HPDE6-E6E7 (cell line): ENCODE measurements around the gene HS6ST2.
"Not testable (repeated sequence)": the region's sequence is repeated elsewhere in the genome, so short reads cannot be mapped to it uniquely, and the experiment has no call there.

Experiments
- DNase-seq: peaks from one replicate; pipeline ENCODE4 v3.0.0; 2011; ENCODE audit warnings: missing footprints; ENCODE audit errors: extremely low spot score

HS6ST2 gene

DNA sequence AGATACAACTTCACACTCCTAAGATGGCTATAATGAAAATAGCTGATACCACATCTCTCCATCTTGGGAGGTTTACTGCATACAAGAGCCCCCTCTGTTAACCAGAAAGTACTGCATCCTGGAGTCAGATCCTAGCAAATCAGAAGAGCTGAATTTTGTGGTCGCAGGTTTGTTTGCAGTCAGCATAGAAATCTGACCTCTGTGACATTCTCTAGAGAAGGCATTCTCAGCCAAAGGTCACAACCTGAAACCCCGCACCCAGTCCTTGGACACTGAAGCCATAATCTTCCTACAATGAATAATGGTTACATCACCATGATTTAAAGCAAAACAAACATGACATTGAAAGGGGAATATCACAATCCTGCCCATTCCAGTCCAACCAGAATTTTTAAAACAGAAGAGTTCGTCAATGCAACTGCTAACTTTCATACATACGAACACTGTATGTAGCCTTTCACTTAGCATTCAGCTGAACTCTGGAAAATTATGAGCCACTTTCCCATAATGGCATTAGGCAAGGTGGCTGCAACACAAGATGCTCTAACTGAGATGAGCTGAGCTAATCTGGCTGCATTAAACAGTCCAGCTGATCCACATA, 17.6 kb downstream of the HS6ST2 start:
- DNase-seq: no peak

DNA sequence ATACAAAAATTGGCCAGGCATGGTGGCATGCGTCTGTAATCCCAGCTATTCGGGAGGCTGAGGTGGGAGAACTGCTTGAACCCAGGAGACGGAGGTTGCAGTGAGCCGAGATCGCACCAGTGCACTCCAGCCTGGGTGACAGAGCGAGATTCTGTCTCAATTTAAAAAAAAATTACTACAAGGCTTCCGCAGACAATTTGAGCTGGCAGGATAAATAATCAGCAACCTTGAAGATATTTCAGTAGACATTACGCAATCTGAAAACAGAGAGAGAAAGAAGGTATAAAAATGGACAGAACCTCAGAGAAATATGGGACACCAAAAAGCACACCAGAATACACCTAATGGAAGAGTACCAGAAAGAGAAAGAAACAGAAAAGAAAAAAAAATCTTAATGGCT, 25.3 kb downstream of the HS6ST2 start:
- no peak for DNase-seq

DNA sequence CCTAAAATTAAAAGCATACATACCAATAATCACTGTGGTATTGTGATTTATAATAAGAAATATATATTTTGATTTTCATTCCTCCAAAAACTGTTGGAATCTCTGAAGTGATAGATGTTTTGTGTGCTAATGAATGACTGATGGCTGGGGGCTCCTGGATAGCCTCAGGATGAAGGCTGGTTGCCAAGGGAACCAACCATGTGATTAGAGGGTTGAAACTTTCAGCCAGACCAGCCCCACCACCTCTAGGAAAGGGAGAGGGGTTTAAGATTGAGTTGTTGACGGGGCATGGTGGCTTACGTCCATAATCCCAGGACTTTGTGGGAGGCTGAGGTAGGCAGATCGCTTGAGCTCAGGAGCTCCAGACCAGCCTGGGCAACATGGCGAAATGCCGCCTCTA, 34.0 kb downstream of the HS6ST2 start:
- no peak for DNase-seq

DNA sequence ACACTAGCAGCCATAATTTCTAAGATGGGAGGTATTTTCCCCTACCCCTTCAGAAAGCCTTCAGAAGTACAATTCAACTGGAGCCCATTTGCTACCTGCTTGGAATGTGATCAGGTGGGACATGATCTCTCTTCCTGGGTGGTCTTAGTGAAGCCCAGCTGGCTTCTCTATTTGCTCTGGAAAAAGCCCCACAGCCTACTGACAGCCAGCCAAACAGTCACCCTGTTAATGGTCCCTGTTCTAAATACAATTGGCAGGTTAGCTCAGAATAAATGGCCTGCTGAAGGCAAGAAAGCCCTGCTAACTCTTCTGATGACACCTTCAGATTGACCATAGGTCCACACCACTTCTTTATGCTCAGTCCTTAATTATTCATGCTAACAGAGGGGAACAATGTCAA, 39.9 kb downstream of the HS6ST2 start:
- no peak for DNase-seq

DNA sequence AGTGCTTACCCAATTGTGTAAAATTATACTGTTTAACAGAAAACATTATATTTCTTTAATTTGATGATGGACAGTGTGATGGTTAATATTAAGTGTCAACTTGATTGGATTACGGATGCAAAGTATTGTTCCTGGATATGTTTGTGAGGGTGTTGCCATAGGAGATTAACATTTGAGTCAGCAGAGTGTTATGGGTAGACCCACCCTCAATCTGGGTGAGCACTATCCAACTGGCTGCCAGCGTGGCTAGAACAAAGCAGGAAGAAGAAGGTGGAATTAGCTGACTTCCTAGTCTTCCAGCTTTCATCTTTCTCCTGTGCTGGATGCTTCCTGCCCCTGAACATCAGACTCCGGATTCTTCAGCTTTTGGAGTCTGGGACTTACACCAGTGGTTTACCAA, 42.1 kb downstream of the HS6ST2 start:
- no peak for DNase-seq

DNA sequence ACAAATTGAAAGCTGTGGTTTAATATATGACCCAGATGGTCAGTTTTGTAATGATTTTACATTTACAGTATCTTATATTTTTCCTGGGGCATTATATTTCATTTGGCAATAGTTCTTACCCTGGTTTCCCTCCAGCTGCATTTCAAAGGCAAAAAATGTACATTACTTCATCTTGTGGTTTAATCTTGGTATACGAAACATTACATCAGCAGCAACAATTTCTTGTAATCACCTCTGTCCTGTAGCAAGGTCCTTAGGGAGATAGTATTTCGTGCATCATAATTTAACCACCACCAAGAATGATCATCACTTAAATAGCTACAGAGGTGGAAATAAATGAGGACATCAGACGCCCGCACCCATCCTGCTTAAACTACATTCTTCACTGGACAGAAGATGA, 48.8 kb downstream of the HS6ST2 start:
- DNase-seq: no peak

DNA sequence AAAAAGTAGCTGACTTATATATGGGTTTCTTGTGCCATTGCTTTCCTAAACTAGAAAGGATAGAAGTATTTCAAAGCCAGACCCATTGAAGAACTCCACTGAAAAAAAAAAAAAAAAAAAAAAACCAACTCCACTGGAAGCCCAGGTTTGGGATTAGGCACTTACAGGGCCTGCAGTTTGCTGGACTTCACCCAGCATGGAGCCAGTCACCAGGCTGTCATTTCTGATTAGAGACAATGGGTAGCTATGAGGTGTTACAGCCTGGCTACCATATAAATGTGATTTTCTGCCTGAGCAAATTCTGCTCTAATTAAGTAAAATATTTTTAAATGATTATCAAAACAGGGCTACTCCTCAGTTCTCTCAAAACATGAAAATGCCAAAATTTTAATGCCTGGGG, 49.5 kb downstream of the HS6ST2 start:
- DNase-seq: no peak

DNA sequence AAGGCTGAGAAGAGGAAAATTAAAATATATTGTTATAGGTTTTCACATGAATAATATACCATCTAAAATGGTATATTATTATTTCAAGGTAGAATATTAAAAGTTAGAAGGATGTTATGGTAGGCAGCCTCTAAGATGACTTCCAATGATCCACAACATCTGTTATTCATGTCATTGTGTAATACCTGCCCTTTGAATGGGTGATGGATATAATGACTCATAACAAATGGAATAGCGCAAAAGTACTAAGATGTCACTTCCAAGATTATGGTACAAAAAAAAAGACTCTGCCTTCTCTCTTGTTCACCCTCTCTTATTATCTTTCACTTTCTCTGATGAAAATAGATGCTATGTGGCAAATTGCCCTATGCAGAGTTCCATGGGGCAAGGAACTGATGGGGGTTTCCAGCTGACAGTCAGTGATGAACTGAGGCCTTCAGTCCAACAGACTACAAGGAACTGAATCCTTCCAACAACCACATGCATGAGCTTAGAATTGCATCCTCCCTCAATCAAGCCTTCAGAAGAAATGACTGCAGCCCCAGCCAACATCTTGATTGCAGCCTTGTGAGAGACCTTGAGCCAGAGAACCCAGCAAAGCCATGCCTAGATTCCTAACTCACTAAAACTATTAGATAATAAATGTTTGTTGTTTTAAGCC, 57.7 kb downstream of the HS6ST2 start:
- DNase-seq: no peak

DNA sequence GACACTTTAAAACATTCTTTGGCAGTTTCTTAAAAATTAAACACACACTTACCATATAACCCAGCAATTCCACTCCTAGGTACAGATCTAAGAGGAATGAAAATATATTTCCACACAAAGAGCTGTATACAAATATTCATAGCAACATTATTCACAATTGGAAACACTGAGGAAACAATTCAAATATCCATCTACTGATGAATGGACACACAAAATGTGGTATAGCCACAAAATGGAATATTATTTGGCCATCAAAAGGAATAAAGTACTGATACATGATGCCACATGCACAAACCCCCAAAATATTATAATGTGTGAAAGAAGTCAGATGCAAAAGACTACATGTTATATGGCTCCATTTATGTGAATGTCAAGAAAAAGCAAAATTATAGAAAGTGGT, 70.9 kb downstream of the HS6ST2 start:
- no peak for DNase-seq

DNA sequence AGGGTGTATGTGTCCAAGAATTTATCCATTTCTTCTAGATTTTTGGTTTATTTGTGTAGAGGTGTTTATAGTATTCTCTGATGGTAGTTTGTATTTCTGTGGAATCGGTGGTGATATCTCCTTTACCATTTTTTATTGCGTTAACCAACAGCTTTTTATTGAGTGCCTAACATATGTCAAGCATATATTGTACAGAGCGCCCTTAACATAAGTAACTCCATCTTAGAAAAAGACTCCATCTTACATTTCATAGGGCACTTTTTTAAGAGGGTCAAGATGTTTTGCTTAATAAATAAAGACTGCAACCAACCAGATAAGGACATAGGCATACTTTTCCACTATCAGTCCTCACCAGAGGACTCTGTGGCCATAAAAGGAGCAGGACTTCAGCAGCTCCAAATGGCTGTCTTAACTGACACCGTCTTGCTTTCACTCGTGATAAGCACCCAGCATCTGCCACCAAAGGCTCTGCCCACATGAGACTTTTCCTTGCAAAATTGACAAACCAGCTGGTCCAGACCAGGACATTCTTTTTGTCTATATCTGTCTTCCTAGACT, 75.0 kb downstream of the HS6ST2 start:
- no peak for DNase-seq

DNA sequence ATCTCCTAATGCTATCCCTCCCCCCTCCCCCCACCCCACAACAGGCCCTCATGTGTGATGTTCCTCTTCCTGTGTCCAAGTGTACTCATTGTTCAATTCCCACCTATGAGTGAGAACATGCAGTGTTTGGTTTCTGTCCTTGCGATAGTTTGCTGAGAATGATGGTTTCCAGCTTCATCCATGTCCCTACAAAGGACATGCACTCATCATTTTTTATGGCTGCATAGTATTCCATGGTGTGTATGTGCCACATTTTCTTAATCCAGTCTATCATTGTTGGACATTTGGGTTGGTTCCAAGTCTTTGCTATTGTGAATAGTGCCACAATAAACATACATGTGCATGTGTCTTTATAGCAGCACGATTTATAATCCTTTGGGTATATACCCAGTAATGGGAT, 77.7 kb downstream of the HS6ST2 start:
- DNase-seq: not testable (repeated sequence)

DNA sequence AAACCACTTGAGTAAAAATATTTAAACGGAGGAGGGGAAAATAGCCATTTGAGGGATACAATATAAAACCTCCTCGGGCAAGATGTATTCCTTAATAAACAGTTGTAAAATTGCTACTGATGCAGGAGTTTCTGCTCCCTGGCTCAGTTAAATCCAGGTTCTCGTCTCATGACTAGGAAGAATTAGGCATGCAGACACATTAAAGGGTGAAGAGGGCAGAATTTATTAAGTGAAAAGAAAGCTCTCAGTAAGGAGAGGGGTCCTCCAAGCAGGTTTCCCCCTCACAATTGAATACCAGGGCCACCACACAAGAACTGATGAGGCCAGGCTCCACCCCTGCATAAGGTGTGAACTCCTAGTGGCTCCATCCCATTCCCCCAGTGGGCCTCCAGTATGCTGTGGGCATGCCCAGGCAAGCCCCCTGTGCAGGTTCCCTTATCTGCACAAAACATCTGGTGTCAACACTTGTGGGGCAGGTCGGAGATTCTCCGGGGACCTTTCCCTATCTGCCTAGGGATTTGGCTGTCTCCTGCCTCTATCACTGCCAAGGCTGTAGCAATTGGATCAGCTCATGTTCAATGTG, 80.4 kb downstream of the HS6ST2 start:
- no peak for DNase-seq

DNA sequence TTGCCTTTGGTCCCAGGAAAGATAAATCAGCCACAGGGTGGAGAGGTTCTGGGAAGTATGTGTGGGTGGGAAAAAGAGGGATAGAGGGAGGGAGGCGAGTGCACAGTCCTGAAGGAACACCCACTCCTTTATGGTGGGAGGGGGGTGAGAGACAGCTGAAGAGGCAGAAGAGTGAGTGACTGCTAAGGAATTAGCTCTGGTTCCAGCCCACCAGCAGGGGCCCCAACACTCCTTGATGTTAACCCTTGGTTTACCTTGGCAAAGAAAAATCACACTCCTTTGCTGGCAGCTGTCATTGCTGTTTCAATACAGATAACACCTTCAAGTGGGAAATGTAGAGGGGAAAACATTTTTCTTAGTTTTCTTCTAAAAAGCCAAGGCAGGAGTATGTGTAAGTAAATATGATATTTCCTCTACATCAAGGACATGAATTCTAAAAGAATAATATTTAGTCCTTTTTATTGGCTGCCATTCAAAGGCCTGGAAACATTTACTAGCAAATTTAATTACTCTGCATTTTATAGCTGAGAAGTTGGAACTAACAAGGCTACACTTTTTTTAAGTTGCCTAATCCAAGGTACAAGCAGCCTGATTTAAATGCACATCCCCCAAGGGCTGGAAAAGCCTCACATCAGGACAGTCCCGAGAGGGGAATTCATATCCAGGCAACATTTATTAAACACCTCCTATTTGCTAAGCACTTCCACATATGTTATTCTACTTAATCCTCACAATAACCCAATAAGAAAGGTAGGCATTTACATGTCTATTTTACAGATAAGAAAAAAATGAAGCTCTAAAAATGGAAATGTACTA, 81.7 kb downstream of the HS6ST2 start:
- no peak for DNase-seq

DNA sequence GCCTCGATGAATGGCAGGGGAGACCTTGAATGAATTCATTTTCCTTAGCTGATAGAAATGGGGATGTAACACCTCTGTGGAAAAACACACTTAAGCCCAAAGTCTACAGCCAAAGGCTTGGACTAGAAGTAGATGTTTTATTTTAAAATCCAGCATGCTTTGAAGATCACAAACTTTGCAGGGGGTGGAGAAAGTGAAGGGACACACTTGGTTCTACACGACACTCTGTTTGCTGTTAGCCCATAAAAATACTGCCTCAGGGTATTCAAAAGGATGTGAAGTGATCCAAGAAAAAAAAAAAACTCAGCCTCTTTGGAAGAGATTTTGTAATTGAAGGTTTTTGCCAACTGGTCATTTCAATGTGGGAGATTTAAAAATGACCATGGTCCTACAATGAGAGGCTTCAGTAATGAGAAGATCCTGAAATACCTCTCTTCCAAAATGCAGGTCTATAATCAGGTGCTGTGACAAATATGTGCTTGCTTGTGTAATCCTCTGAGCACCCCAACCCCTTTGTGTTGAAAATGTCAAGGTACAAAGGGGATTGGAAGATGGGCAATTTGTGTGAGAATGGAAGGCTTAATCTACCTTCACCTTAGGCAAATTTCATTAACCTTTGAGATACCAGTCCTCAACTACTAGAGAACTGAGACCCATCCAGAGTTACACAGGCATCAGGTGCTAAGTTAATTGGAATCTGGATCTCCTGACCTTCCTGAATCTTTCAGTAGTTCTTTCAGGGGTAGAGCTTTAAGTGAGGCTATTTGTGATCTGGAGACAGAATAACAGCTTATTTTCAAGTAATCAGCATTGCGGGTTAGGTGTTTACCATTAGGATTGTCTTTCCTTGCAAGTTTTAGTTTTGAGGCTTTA, 82.5 kb downstream of the HS6ST2 start:
- no peak for DNase-seq

DNA sequence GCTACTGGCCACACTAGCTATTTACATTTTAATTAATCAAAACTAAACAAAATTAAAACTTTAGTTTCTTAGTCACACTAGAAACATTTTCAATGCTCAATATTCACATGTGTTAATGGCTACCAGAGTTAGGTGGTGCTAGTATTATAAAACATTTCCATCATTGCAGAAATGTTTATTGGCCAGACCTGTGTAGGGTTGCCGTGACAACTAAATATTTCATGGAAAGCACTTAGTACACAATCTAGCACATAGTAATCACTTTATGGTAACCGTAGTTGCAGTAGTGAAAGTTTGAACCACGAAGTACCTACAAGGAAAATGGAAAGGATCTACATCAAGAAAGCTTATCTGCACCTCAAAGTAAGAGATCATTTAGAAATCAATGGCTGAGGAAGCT, 95.9 kb downstream of the HS6ST2 start:
- DNase-seq: no peak

DNA sequence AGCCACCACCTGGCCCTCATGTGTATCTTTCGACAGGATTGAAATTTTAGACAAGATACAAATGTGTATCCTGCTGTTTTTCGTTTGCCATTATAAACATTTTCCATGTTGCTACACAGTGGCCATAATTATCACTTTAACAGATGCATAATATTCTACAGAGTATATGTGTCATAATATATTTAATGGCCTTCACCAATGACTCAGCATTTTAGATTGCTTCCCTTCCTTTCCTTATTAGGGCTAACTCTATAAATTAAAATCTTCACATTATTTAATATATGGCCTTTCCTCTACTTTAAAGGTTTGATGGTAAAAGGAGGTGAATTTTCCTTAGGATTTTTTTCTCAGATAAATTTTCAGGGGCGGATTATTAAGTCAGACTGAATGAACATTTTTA, 97.4 kb downstream of the HS6ST2 start:
- DNase-seq: no peak

DNA sequence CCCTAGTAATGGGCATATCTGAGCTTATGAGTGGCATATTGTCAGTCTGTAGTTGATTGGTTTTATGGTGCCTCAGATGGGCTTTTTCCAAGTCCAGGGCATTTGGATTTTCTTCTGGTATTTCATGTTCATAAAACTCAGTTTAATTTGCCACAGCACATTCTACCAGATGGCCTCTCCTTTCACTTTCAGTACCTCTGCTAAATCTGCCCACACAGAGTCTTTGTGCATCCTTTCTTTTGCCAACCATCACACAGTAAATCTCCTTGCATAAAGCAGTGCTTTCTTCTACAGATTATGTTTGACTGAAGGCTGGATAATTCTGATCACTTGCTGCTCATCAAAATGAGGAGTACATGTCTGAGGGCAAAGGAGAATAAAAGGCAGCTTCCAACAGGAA, 98.2 kb downstream of the HS6ST2 start:
- no peak for DNase-seq

DNA sequence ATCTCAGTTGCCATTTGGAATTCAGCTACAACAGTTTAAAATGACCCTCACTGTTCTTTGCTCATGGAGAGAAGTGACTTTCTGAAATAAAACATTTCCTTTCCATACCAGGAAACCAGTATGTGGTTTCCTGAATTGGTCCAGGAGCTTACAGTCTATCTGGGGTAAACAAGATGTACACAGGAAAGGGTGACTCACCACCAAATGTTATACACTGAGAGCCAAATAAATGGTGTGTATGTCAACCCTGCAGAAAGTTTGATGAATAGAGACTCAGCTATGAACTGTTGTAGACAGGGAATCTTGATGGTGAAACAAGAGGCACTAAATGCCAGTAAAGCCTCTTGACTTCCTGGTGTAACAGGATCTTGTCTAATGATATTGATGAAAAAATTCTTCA, 100.4 kb downstream of the HS6ST2 start:
- no peak for DNase-seq

DNA sequence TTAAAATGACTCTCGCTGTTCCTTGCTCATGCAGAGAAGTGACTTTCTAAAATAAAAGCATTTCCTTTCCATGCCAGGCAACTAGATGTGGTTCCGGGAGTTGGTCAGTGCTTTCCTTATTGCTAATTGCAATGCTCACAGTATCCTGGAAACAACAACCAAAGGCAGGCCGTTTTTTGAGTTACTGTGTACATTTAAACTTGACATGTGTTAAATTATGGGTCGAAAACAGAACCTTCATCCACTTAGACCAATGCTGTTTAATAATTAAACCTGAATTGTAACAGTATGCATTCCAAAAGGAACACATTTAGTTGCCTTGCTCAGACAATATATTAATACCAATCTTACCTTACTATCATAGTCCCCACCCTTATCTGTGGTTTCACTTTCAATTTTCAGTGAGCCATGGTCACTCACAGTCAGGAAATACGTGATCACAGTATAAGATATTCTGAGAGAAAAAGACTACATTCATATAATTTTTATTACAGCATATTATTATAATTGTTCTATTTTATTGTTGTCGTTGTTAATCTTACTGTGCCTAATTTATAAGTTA, 102.6 kb downstream of the HS6ST2 start:
- DNase-seq: no peak

DNA sequence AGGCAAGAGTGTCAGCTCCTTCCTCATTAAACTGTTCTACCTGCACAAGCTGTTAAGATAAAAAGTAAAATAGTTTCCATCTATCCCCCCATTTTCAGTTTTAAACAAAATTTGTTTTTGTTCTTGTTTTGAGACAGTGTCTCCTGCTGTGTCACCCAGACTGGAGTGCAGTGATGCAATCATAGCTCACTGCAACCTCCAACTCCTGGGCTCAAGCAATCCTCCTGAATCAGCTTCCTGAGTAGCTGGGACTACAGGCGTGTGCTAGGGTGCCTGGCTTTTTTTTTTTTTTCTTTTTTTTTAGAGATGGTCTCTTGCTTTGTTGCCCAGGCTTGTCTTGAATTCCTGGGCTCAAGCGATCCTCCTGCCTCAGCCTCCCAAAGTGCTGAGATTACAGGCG, 105.4 kb downstream of the HS6ST2 start:
- no peak for DNase-seq

DNA sequence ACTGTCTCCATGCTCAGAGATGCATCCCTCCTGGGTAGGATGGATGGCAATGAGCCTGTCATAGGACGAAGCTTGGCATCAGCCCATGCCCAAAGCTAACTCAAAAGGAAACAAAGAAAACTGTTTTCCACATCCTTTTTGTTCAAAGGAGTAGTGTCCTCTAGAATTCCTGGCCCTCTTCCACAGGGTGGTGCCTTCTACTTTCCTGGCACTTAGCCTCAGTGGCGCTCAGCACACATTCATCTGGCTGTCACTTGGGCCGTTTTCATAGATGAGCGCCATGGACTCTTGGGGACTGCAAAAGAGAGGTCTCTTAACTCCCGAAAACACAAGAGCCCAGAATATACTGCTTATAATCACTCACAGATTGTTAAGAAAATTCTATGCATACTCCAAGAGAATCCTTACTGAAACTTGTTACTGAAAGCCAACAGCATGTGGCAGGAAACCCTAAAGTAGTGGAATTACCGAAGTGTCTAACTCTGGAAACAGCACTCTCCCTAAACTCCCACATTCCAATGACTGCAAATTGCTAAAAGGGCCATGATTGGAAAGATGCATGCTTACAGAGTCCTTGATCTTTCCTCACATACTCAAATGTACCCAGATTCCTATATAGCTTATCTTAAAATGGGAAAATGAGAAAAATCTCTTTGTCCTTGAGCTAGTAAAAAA, 110.0 kb downstream of the HS6ST2 start:
- no peak for DNase-seq
